KMS-11 (cell line): ENCODE measurements around the gene SUGCT.

ENCODE experiments used
- H2AFZ ChIP-seq: fragments of 200-600 bp; sonication (generic); 2 replicates; pipeline ENCODE4 v1.6.1; 2016; ENCODE audit warnings: antibody characterized with exemption, mixed run types, low read depth
- H3K27ac ChIP-seq: fragments of 200-600 bp; sonication (generic); 2 replicates; pipeline ENCODE4 v1.6.1; 2016; ENCODE audit warnings: mild to moderate bottlenecking, mixed run types
- H3K27me3 ChIP-seq: fragments of 200-600 bp; sonication (generic); 2 replicates; pipeline ENCODE4 v1.6.1; 2017; ENCODE audit warnings: mild to moderate bottlenecking, low read depth, mixed run types, moderate library complexity; ENCODE audit not compliant: insufficient read depth
- H3K36me3 ChIP-seq: fragments of 200-600 bp; sonication (generic); 2 replicates; pipeline ENCODE4 v1.6.1; 2017; ENCODE audit warnings: mild to moderate bottlenecking, mixed run types; ENCODE audit not compliant: insufficient read depth
- H3K4me1 ChIP-seq: fragments of 200-600 bp; sonication (generic); 2 replicates; pipeline ENCODE4 v1.6.1; 2016; ENCODE audit warnings: mild to moderate bottlenecking, low read depth, mixed run types; ENCODE audit not compliant: poor library complexity, severe bottlenecking
- H3K4me2 ChIP-seq: fragments of 200-600 bp; sonication (generic); 2 replicates; pipeline ENCODE4 v1.7.0; 2016; ENCODE audit warnings: mild to moderate bottlenecking, mixed run types
- H3K4me3 ChIP-seq: fragments of 200-600 bp; sonication (generic); IDR thresholded peaks from 2 replicates; pipeline ENCODE4 v1.6.1; 2017; ENCODE audit warnings: low read depth, low read length, mixed read lengths; ENCODE audit not compliant: insufficient read depth
- H3K79me2 ChIP-seq: fragments of 200-600 bp; sonication (generic); 2 replicates; pipeline ENCODE4 v1.6.1; 2016; ENCODE audit warnings: low read depth, mixed run types; ENCODE audit not compliant: insufficient read depth
- H3K9ac ChIP-seq: fragments of 200-600 bp; sonication (generic); 2 replicates; pipeline ENCODE4 v1.6.1; 2016; ENCODE audit warnings: mild to moderate bottlenecking, mixed run types
- H4K20me1 ChIP-seq: fragments of 200-600 bp; sonication (generic); 2 replicates; pipeline ENCODE4 v1.6.1; 2016; ENCODE audit warnings: mild to moderate bottlenecking, mixed run types; ENCODE audit not compliant: insufficient read depth
- CTCF ChIP-seq: fragments of 200-600 bp; sonication (generic); conservative IDR thresholded peaks from 2 replicates; pipeline ENCODE4 v1.6.1; 2017; ENCODE audit warnings: low read depth, mild to moderate bottlenecking, antibody characterized with exemption, low read length, moderate library complexity, mixed read lengths

SUGCT gene

GRCh38 chr7:40676221-40676620 is 541.4 kb downstream of the SUGCT start:
- no peaks in the 10 kb centered on the region for H3K36me3 ChIP-seq

GRCh38 chr7:40680657-40681056 is 545.9 kb downstream of the SUGCT start:
- peak; percentile 74 for TF ChIP-seq CTCF
- H3K9ac ChIP-seq = no peak overlapping the region
- no peak overlapping the region for H2AFZ ChIP-seq
- H3K27me3 ChIP-seq = no peaks in the 10 kb centered on the region
- H3K79me2 ChIP-seq = no peaks in the 10 kb centered on the region
- H3K4me2 ChIP-seq = no peak overlapping the region
- H3K36me3 ChIP-seq = no peaks in the 10 kb centered on the region; the same call in 1 of the 2 replicates
- H3K4me3 ChIP-seq = no peak overlapping the region
- no peak overlapping the region for H3K27ac ChIP-seq
- H4K20me1 ChIP-seq = no peaks in the 10 kb centered on the region
- H3K4me1 ChIP-seq = peaks cover 16% of the 10 kb centered on the region

More at GRCh38 chr7:40676221-40676620, 541.4 kb downstream of the SUGCT start:
- peaks cover 60% of the 10 kb centered on the region for H3K4me1 ChIP-seq
- no peak overlapping the region for H3K4me3 ChIP-seq
- no peaks in the 10 kb centered on the region for H4K20me1 ChIP-seq
- no peak overlapping the region for H2AFZ ChIP-seq
- no peaks in the 10 kb centered on the region for H3K79me2 ChIP-seq
- H3K27ac ChIP-seq = no peak overlapping the region
- TF ChIP-seq CTCF = no peak
- H3K4me2 ChIP-seq = no peak overlapping the region
- no peaks in the 10 kb centered on the region for H3K27me3 ChIP-seq
- no peak overlapping the region for H3K9ac ChIP-seq

GRCh38 chr7:40682696-40683095 is 547.9 kb downstream of the SUGCT start:
- Histone ChIP-seq H3K9ac (no peak overlapping the region), H3K36me3 (no peaks in the 10 kb centered on the region; the same call in 1 of the 2 replicates), H4K20me1 (no peaks in the 10 kb centered on the region), H3K4me3 (no peak overlapping the region), H3K79me2 (no peaks in the 10 kb centered on the region), H3K27ac (no peak overlapping the region), H3K27me3 (no peaks in the 10 kb centered on the region), H3K4me1 (peaks cover 16% of the 10 kb centered on the region), H3K4me2 (no peak overlapping the region), H2AFZ (no peak overlapping the region)
- no peak for TF ChIP-seq CTCF

GRCh38 chr7:40694026-40694809 is 559.4 kb downstream of the SUGCT start:
- no peaks in the 10 kb centered on the region for H3K27me3 ChIP-seq
- H3K36me3 ChIP-seq = no peaks in the 10 kb centered on the region
- no peaks in the 10 kb centered on the region for H4K20me1 ChIP-seq
- H3K4me1 ChIP-seq = peaks cover 30% of the 10 kb centered on the region
- peak overlapping the region; percentile 53; the same call in 1 of the 2 replicates for H3K27ac ChIP-seq
- H3K79me2 ChIP-seq = no peaks in the 10 kb centered on the region
- H3K9ac ChIP-seq = peak overlapping the region; percentile 16; the same call in 1 of the 2 replicates
- H3K4me3 ChIP-seq = no peak overlapping the region
- TF ChIP-seq CTCF = no peak
- peak overlapping the region; percentile 80 for H3K4me2 ChIP-seq
- H2AFZ ChIP-seq = peak overlapping the region; percentile 27; the same call in 1 of the 2 replicates
